IMR-90 (cell line): ENCODE results near the gene ST7. TPM values are rescaled to one million over a fixed set of nuclear protein-coding genes. Genes with fewer than 3 reads are reported as not detected.

Source experiments
- ATAC-seq: fragments of 200-7000 bp; cut with Tn5 transposase; 2 replicates; pipeline ENCODE4 v1.9.1; 2020; ENCODE audit warnings: low read depth, mild to moderate bottlenecking, moderate library complexity
- BruUV-seq: library from RNA; stranded (reverse); fragments of 400-500 nt; replicated peaks from 2 replicates; lab custom pipeline; 2021; lab: Mats Ljungman, UMichigan
- CTCF ChIA-PET: fragments of 300-600 bp; formaldehyde crosslinking; extraction: SDS; loops from one replicate; lab custom pipeline; 2021; ENCODE audit warnings: antibody characterized with exemption; lab: Yijun Ruan, JAX
- POLR2A ChIA-PET: fragments of 300-600 bp; sonication (Branson Sonifier 250); formaldehyde crosslinking; loops from one replicate; lab custom pipeline; 2022; ENCODE audit warnings: antibody characterized with exemption; ENCODE audit not compliant: unreplicated experiment; lab: Charles Lee
- DNase-seq: peaks from one replicate; pipeline ENCODE4 v3.0.0; 2013
- H2AFZ ChIP-seq: replicated peaks from 2 replicates; pipeline ENCODE3; 2013; ENCODE audit warnings: low read length, mild to moderate bottlenecking; ENCODE audit not compliant: poor library complexity
- H2AK5ac ChIP-seq: 2 replicates; pipeline ENCODE4 v1.6.1; 2013; ENCODE audit warnings: low read depth, low read length, inconsistent platforms
- H2AK9ac ChIP-seq: replicated peaks from 2 replicates; pipeline ENCODE3; 2013; ENCODE audit warnings: mild to moderate bottlenecking, low read depth, low read length, moderate library complexity; ENCODE audit not compliant: poor library complexity
- H2BK120ac ChIP-seq: 2 replicates; pipeline ENCODE4 v1.6.1; 2013; ENCODE audit warnings: low read depth, low read length, inconsistent platforms
- H2BK15ac ChIP-seq: 3 replicates; pipeline ENCODE4 v1.6.1; 2013; ENCODE audit warnings: low read depth, low read length, inconsistent platforms
- H2BK20ac ChIP-seq: 2 replicates; pipeline ENCODE4 v1.6.1; 2013; ENCODE audit warnings: low read depth, mild to moderate bottlenecking, inconsistent platforms, low read length, moderate library complexity
- H2BK5ac ChIP-seq: 2 replicates; pipeline ENCODE4 v1.6.1; 2013; ENCODE audit warnings: mild to moderate bottlenecking, low read depth, low read length, inconsistent platforms; ENCODE audit not compliant: poor library complexity, severe bottlenecking
- H3K14ac ChIP-seq: replicated peaks from 2 replicates; pipeline ENCODE4 v1.6.1; 2013; ENCODE audit warnings: low read depth, low read length, inconsistent platforms
- H3K18ac ChIP-seq: 2 replicates; pipeline ENCODE4 v1.6.1; 2013; ENCODE audit warnings: low read depth, low read length, control low read depth
- H3K23ac ChIP-seq: 2 replicates; pipeline ENCODE4 v1.6.1; 2013; ENCODE audit warnings: low read depth, low read length, inconsistent platforms
- H3K27ac ChIP-seq: 2 replicates; pipeline ENCODE4 v1.5.1; 2013; ENCODE audit warnings: mild to moderate bottlenecking, control low read depth, low read length; ENCODE audit not compliant: insufficient read depth
- H3K27me3 ChIP-seq: 2 replicates; pipeline ENCODE4 v1.6.1; 2013; ENCODE audit warnings: low read length; ENCODE audit not compliant: control insufficient read depth, insufficient read depth
- H3K36me3 ChIP-seq: 2 replicates; pipeline ENCODE4 v1.6.1; 2013; ENCODE audit warnings: low read length, mixed read lengths; ENCODE audit not compliant: control insufficient read depth, insufficient read depth
- H3K4ac ChIP-seq: 2 replicates; pipeline ENCODE4 v1.6.1; 2013; ENCODE audit warnings: low read depth, low read length, inconsistent platforms
- H3K4me1 ChIP-seq: 2 replicates; pipeline ENCODE4 v1.6.1; 2013; ENCODE audit warnings: low read length, mixed read lengths; ENCODE audit not compliant: control insufficient read depth, insufficient read depth
- H3K4me2 ChIP-seq: 2 replicates; pipeline ENCODE4 v1.6.1; 2013; ENCODE audit warnings: low read depth, mild to moderate bottlenecking, control low read depth, low read length, moderate library complexity
- H3K4me3 ChIP-seq: 2 replicates; pipeline ENCODE4 v1.5.1; 2013; ENCODE audit warnings: low read depth, mild to moderate bottlenecking, control low read depth, low read length, moderate library complexity; ENCODE audit not compliant: insufficient read depth
- H3K56ac ChIP-seq: 2 replicates; pipeline ENCODE4 v1.6.1; 2013; ENCODE audit warnings: low read length, inconsistent platforms; ENCODE audit not compliant: insufficient read depth; ENCODE audit errors: extremely low read depth
- H3K79me1 ChIP-seq, 2 experiments: 2 replicates each; pipeline ENCODE4 v1.6.1; 2013; ENCODE audit warnings: low read length in 2 of 2, inconsistent platforms in 1 of 2, low read depth in 1 of 2
- H3K9ac ChIP-seq: 2 replicates; pipeline ENCODE4 v1.6.1; 2013; ENCODE audit warnings: low read depth, low read length, control low read depth
- H3K9me1 ChIP-seq: 2 replicates; pipeline ENCODE4 v1.6.1; 2013; ENCODE audit warnings: low read length, inconsistent platforms; ENCODE audit not compliant: insufficient read depth
- H3K9me3 ChIP-seq: 2 replicates; pipeline ENCODE4 v1.6.1; 2013; ENCODE audit warnings: low read length; ENCODE audit not compliant: control insufficient read depth, insufficient read depth
- H4K20me1 ChIP-seq: 2 replicates; pipeline ENCODE4 v1.6.1; 2013; ENCODE audit warnings: low read length, inconsistent platforms; ENCODE audit not compliant: insufficient read depth
- H4K5ac ChIP-seq: 2 replicates; pipeline ENCODE4 v1.6.1; 2013; ENCODE audit warnings: mild to moderate bottlenecking, low read depth, low read length, control low read depth
- H4K8ac ChIP-seq, 2 experiments: 2 replicates each; pipeline ENCODE4 v1.6.1; 2013; ENCODE audit warnings: low read depth in 2 of 2, low read length in 2 of 2, control low read depth in 1 of 2, inconsistent platforms in 1 of 2
- H4K91ac ChIP-seq: 2 replicates; pipeline ENCODE4 v1.6.1; 2013; ENCODE audit warnings: low read depth, low read length, inconsistent platforms; ENCODE audit not compliant: insufficient read depth
- CEBPB ChIP-seq: IDR thresholded peaks from 2 replicates; pipeline ENCODE4 v1.6.1; 2012; ENCODE audit warnings: low read depth, low read length, improper control_type of control experiment
- CHD1 ChIP-seq: IDR thresholded peaks from 2 replicates; pipeline ENCODE4 v1.6.1; 2012; ENCODE audit warnings: low read depth, low read length, improper control_type of control experiment
- CTCF ChIP-seq: conservative IDR thresholded peaks from 2 replicates; pipeline ENCODE4 v1.5.1; 2012; ENCODE audit warnings: mild to moderate bottlenecking, low read depth, low read length, improper control_type of control experiment
- MAFK ChIP-seq: IDR thresholded peaks from 2 replicates; pipeline ENCODE4 v1.6.1; 2012; ENCODE audit warnings: low read depth, low read length, improper control_type of control experiment
- MAZ ChIP-seq: IDR thresholded peaks from 2 replicates; pipeline ENCODE4 v1.6.1; 2012; ENCODE audit warnings: low read depth, mild to moderate bottlenecking, low read length, improper control_type of control experiment, moderate library complexity, borderline replicate concordance
- MXI1 ChIP-seq: IDR thresholded peaks from 2 replicates; pipeline ENCODE4 v1.6.1; 2012; ENCODE audit warnings: low read depth, mild to moderate bottlenecking, low read length, moderate library complexity, borderline replicate concordance
- NFE2L2 ChIP-seq: fragments of 150-350 bp; IDR thresholded peaks from 2 replicates; pipeline ENCODE4 v1.6.1; 2016; ENCODE audit warnings: low read depth, mild to moderate bottlenecking, low read length
- POLR2A ChIP-seq: IDR thresholded peaks from 2 replicates; pipeline ENCODE4 v1.6.1; 2012; ENCODE audit warnings: mild to moderate bottlenecking, low read depth, low read length
- RAD21 ChIP-seq: IDR thresholded peaks from 2 replicates; pipeline ENCODE4 v1.6.1; 2012; ENCODE audit warnings: low read length, improper control_type of control experiment
- RCOR1 ChIP-seq: IDR thresholded peaks from 2 replicates; pipeline ENCODE4 v1.6.1; 2012; ENCODE audit warnings: mild to moderate bottlenecking, low read length, improper control_type of control experiment; ENCODE audit not compliant: insufficient replicate concordance
- RFX5 ChIP-seq: IDR thresholded peaks from 2 replicates; pipeline ENCODE4 v1.8.0; 2012; ENCODE audit warnings: low read depth, mild to moderate bottlenecking, low read length, moderate library complexity
- SMC3 ChIP-seq: fragments of 150-350 bp; IDR thresholded peaks from 2 replicates; pipeline ENCODE4 v1.6.1; 2016; ENCODE audit warnings: low read depth, mild to moderate bottlenecking, antibody characterized with exemption, low read length, moderate library complexity
- USF2 ChIP-seq: fragments of 150-350 bp; IDR thresholded peaks from 2 replicates; pipeline ENCODE4 v1.6.1; 2017; ENCODE audit warnings: mild to moderate bottlenecking, antibody characterized with exemption, low read length, low read depth
- WGBS, 2 experiments: methylation state at CpG; one replicate each; pipeline versions ENCODE4 v1.1.5 to v1.1.7; 2013; ENCODE audit warnings: missing lambda C conversion rate in 2 of 2; ENCODE audit not compliant: insufficient read length in 1 of 2; ENCODE audit errors: extremely low coverage in 2 of 2; 5-methylcytosine and 5-hydroxymethylcytosine counted together
- dilution Hi-C: fragments of 300-500 bp; cut with HindIII; formaldehyde crosslinking; loops from one replicate; pipeline ENCODE4 v1.14.3; 2018; ENCODE audit warnings: low sequenced_read_pairs; ENCODE audit not compliant: unreplicated experiment
- in situ Hi-C: fragments of 300-500 bp; cut with MboI; formaldehyde crosslinking; loops from 3 replicates; pipeline ENCODE4 v1.14.3; 2019; ENCODE audit warnings: low sequenced_read_pairs, inconsistent platforms, mixed read lengths
- intact Hi-C: fragments of 100-400 bp; cut with micrococcal nuclease; formaldehyde crosslinking; loops from 2 replicates; pipeline ENCODE4 v1.10.0; 2022
- polyA plus RNA-seq, 3 experiments: library from polyadenylated mRNA; depleted of rRNA; stranded (reverse); fragments of >200 nt; gene quantifications; 2 replicates each; pipeline ENCODE4 v1.2.3, GENCODE V29; 2012; ENCODE audit warnings: low replicate concordance in 1 of 3
- total RNA-seq: library from RNA; depleted of rRNA; stranded (reverse); fragments of >200 nt; gene quantifications from 2 replicates; pipeline ENCODE4 v1.2.3, GENCODE V29; 2012
- TF ChIP-seq, protein P1 (sequence below): fragments of 150-350 bp; IDR thresholded peaks from 2 replicates; pipeline ENCODE4 v1.6.1; 2016; ENCODE audit warnings: low read depth, mild to moderate bottlenecking, low read length, moderate library complexity, borderline replicate concordance

ST7 gene
- total and polyA plus RNA-seq, 2 of the 4 experiments (the other 2 are of a cell fraction), result 18.6 to 26.0 TPM

DNA sequence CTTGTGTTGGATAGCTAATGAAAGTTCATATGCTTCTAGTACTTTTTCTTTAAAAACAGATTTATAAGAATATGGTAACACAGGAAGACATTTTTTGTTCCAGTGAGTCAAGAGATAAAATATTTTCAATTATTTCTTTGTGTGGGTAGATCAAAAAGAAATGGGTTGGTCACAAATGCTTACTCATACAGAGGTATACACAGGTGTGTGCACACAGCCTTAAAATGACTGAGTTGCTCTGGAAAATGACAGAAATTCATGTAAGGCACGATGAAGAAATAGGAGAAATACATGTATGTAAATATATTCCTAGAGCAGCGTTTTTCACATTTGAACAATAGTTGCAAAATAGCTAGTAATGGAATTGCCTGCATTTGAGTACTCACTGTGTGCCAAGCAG is 66.0 kb downstream of the ST7 start:
- dilution Hi-C loops, result no loop called here

More for the DNA sequence above, 66.0 kb downstream of the ST7 start:
- no peaks in the 10 kb centered on the region for H3K36me3 ChIP-seq
- no peaks in the 10 kb centered on the region for H3K9me1 ChIP-seq
- no peaks in the 10 kb centered on the region for H3K9me3 ChIP-seq
- no peak overlapping the region for H3K4ac ChIP-seq
- no peak overlapping the region for H2BK5ac ChIP-seq
- H2BK120ac ChIP-seq, result no peak overlapping the region
- no peak overlapping the region for H3K56ac ChIP-seq
- TF ChIP-seq CHD1, result no peak
- TF ChIP-seq CTCF, result no peak
- no peak for TF ChIP-seq CEBPB
- no peak for TF ChIP-seq SMC3
- TF ChIP-seq POLR2A, result no peak
- no peak for TF ChIP-seq RCOR1
- no peak for TF ChIP-seq MXI1
- TF ChIP-seq MAZ, result no peak
- no peak for TF ChIP-seq MAFK
- TF ChIP-seq USF2, result no peak
- no peak for TF ChIP-seq RAD21
- TF ChIP-seq, protein P1, sequence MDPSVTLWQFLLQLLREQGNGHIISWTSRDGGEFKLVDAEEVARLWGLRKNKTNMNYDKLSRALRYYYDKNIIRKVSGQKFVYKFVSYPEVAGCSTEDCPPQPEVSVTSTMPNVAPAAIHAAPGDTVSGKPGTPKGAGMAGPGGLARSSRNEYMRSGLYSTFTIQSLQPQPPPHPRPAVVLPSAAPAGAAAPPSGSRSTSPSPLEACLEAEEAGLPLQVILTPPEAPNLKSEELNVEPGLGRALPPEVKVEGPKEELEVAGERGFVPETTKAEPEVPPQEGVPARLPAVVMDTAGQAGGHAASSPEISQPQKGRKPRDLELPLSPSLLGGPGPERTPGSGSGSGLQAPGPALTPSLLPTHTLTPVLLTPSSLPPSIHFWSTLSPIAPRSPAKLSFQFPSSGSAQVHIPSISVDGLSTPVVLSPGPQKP, result no peak
- TF ChIP-seq NFE2L2, result no peak
- TF ChIP-seq RFX5, result no peak
- no peak overlapping the region for H3K27ac ChIP-seq
- no peaks in the 10 kb centered on the region for H4K20me1 ChIP-seq
- H4K8ac ChIP-seq, result no peak overlapping the region
- no peak overlapping the region for H2AK5ac ChIP-seq
- no peak overlapping the region for H2AFZ ChIP-seq
- H3K4me3 ChIP-seq, result no peak overlapping the region
- in situ Hi-C loops, result no loop called here
- H3K4me1 ChIP-seq, result peaks cover 3% of the 10 kb centered on the region
- ChIA-PET POLR2A (no interaction called here), CTCF (interaction anchor here (0.6 to 1.6 kb wide), 2 partner anchors 13 to 48 kb away, joined by 4 to 8 read pairs; no protein-coding TSS in a partner anchor)
- WGBS, 2 experiments, result 100% methylated on average over 1 of the region's 2 CpGs; no CpG with 5 or more reads in 1 of the 2 experiments
- intact Hi-C loops, result no loop called here
- no peak overlapping the region for H3K23ac ChIP-seq
- H3K27me3 ChIP-seq, result no peaks in the 10 kb centered on the region
- no peak overlapping the region for H3K4me2 ChIP-seq
- no peak overlapping the region for H3K18ac ChIP-seq
- no peak overlapping the region for H2BK15ac ChIP-seq
- H3K9ac ChIP-seq, result no peak overlapping the region
- BruUV-seq, result no TSS peak
- no peak overlapping the region for H2AK9ac ChIP-seq
- H3K79me1 ChIP-seq, result peaks cover 7 to 21% of the 10 kb centered on the region in 2 experiments
- DNase-seq (no peak), ATAC-seq (no peak)
- no peak overlapping the region for H3K14ac ChIP-seq
- no peak overlapping the region for H4K5ac ChIP-seq
- no peak overlapping the region for H2BK20ac ChIP-seq
- no peak overlapping the region for H4K91ac ChIP-seq
